OCI-LY1 (cell line): Measurements from ENCODE around the gene USP8.

ENCODE experiments used
- H2AFZ ChIP-seq: fragments of 200-600 bp; sonication (generic), shearing (Covaris generic); 2 replicates; pipeline ENCODE4 v1.6.0; 2014; ENCODE audit warnings: antibody characterized with exemption, mild to moderate bottlenecking, low read length
- H3F3A ChIP-seq: fragments of 200-600 bp; sonication (generic), shearing (Covaris generic); 2 replicates; pipeline ENCODE4 v1.6.0; 2014; ENCODE audit warnings: mild to moderate bottlenecking, antibody characterized with exemption, low read length, moderate library complexity; ENCODE audit not compliant: insufficient read depth
- H3K27ac ChIP-seq: fragments of 200-600 bp; sonication (generic); 2 replicates; pipeline ENCODE4 v1.5.1; 2014; ENCODE audit warnings: low read length, mixed run types, mild to moderate bottlenecking, low read depth; ENCODE audit not compliant: poor library complexity, severe bottlenecking
- H3K27me3 ChIP-seq: fragments of 200-600 bp; sonication (generic); 2 replicates; pipeline ENCODE4 v1.6.0; 2014; ENCODE audit warnings: antibody characterized with exemption, mild to moderate bottlenecking, low read length, moderate library complexity; ENCODE audit not compliant: insufficient read depth
- H3K36me3 ChIP-seq: fragments of 200-600 bp; sonication (generic); 2 replicates; pipeline ENCODE4 v1.6.1; 2014; ENCODE audit warnings: mild to moderate bottlenecking, antibody characterized with exemption, low read length, moderate library complexity, mixed read lengths; ENCODE audit not compliant: insufficient read depth
- H3K4me1 ChIP-seq: fragments of 200-600 bp; sonication (generic); 2 replicates; pipeline ENCODE4 v1.5.1; 2014; ENCODE audit warnings: mild to moderate bottlenecking, low read length, moderate library complexity; ENCODE audit not compliant: insufficient read depth, severe bottlenecking
- H3K4me2 ChIP-seq: fragments of 200-600 bp; sonication (generic), shearing (Covaris generic); 2 replicates; pipeline ENCODE4 v1.6.1; 2014; ENCODE audit warnings: low read length
- H3K4me3 ChIP-seq: fragments of 200-600 bp; sonication (generic); 2 replicates; pipeline ENCODE4 v1.5.1; 2014; ENCODE audit warnings: low read length, low read depth, mild to moderate bottlenecking, mixed read lengths; ENCODE audit not compliant: poor library complexity, severe bottlenecking
- H3K79me2 ChIP-seq: fragments of 200-600 bp; shearing (Covaris generic); 2 replicates; pipeline ENCODE4 v1.6.1; 2016; ENCODE audit warnings: mixed run types, low read length, mixed read lengths; ENCODE audit not compliant: insufficient read depth
- H3K9ac ChIP-seq: fragments of 200-600 bp; sonication (generic), shearing (Covaris generic); 2 replicates; pipeline ENCODE4 v1.6.1; 2014; ENCODE audit warnings: mild to moderate bottlenecking, low read length, mixed read lengths
- H3K9me2 ChIP-seq: fragments of 200-600 bp; sonication (generic), shearing (Covaris generic); 2 replicates; pipeline ENCODE4 v1.6.1; 2014; ENCODE audit warnings: low read depth, mild to moderate bottlenecking, low read length, mixed read lengths
- H3K9me3 ChIP-seq: fragments of 200-600 bp; shearing (Covaris generic); 2 replicates; pipeline ENCODE4 v1.6.1; 2014; ENCODE audit warnings: low read length, mixed read lengths
- H4K20me1 ChIP-seq: fragments of 200-600 bp; sonication (generic), shearing (Covaris generic); 2 replicates; pipeline ENCODE4 v1.6.0; 2016; ENCODE audit warnings: mild to moderate bottlenecking, low read length; ENCODE audit not compliant: insufficient read depth
- EZH2 ChIP-seq: fragments of 200-600 bp; sonication (generic), shearing (Covaris generic); IDR thresholded peaks from 2 replicates; pipeline ENCODE4 v1.8.0; 2017; ENCODE audit warnings: borderline replicate concordance, mixed run types, mild to moderate bottlenecking, antibody characterized with exemption, low read length, moderate library complexity, mixed read lengths
- TF ChIP-seq, protein P1 (sequence below): fragments of 200-600 bp; sonication (generic), shearing (Covaris generic); IDR thresholded peaks from 2 replicates; pipeline ENCODE4 v1.5.1; 2017; ENCODE audit warnings: mild to moderate bottlenecking, antibody characterized with exemption, low read length, moderate library complexity, mixed read lengths

Gene USP8

DNA sequence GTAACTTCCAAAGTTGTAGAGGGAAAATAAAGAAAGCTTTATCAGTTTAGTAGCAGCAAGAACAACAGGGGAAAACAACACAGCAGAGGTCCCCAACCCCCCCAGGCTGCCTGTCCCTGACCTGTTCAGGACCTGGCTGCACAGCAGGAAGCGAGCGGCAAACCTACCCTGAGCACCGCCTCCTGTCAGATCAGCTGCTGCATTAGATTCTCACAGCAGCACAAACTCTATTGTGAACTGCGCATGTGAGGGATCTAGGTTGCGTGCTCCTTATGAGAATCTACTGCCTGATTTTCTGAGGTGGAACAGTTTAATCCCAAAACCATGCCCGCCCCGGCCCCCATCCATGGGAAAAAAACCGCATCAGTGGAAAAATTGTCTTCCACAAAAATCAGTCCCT, 81.9 kb downstream of the USP8 start:
- Histone ChIP-seq H3K79me2 (no peaks in the 10 kb centered on the region), H3K4me1 (no peaks in the 10 kb centered on the region), H3K9me2 (no peaks in the 10 kb centered on the region), H3K4me3 (no peak overlapping the region), H3K4me2 (no peak overlapping the region), H2AFZ (no peak overlapping the region), H3K36me3 (peaks cover 13% of the 10 kb centered on the region), H3K27me3 (no peaks in the 10 kb centered on the region), H3K9me3 (no peaks in the 10 kb centered on the region), H3K27ac (no peak overlapping the region), H3F3A (no peaks in the 10 kb centered on the region), H4K20me1 (no peaks in the 10 kb centered on the region), H3K9ac (no peak overlapping the region)
- TF ChIP-seq EZH2: no peak
- TF ChIP-seq, protein P1, sequence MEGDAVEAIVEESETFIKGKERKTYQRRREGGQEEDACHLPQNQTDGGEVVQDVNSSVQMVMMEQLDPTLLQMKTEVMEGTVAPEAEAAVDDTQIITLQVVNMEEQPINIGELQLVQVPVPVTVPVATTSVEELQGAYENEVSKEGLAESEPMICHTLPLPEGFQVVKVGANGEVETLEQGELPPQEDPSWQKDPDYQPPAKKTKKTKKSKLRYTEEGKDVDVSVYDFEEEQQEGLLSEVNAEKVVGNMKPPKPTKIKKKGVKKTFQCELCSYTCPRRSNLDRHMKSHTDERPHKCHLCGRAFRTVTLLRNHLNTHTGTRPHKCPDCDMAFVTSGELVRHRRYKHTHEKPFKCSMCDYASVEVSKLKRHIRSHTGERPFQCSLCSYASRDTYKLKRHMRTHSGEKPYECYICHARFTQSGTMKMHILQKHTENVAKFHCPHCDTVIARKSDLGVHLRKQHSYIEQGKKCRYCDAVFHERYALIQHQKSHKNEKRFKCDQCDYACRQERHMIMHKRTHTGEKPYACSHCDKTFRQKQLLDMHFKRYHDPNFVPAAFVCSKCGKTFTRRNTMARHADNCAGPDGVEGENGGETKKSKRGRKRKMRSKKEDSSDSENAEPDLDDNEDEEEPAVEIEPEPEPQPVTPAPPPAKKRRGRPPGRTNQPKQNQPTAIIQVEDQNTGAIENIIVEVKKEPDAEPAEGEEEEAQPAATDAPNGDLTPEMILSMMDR: no peak

DNA sequence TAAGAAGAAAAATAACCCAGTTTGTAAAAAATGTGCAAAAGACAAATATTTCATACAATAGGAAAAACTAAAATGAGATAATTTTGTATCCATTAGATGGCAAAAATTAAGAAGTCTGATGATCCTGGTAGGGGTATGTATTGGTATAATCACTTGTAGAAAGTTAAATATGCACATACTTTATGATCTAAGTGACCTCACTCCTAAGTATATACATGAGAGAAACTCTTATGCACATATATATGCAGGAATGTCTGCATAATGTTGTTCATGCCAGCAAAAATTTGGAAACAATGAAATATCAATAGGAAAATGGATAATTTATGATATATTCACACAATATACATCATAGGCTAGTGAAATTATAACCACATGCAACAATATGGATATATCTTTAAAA, 88.8 kb downstream of the USP8 start:
- no peak overlapping the region for H3K9ac ChIP-seq
- no peaks in the 10 kb centered on the region for H3K9me2 ChIP-seq
- H3F3A ChIP-seq: no peaks in the 10 kb centered on the region
- H3K4me2 ChIP-seq: no peak overlapping the region
- no peaks in the 10 kb centered on the region for H3K27me3 ChIP-seq
- H3K27ac ChIP-seq: no peak overlapping the region
- no peaks in the 10 kb centered on the region for H4K20me1 ChIP-seq
- H2AFZ ChIP-seq: no peak overlapping the region
- H3K79me2 ChIP-seq: no peaks in the 10 kb centered on the region
- H3K4me1 ChIP-seq: no peaks in the 10 kb centered on the region
- H3K4me3 ChIP-seq: no peak overlapping the region
- 0 out of 2 replicates have a peak, but pooled peaks cover 4% of the 10 kb centered on the region for H3K9me3 ChIP-seq
- TF ChIP-seq, protein P1: no peak
- no peak for TF ChIP-seq EZH2
- H3K36me3 ChIP-seq: no peaks in the 10 kb centered on the region

DNA sequence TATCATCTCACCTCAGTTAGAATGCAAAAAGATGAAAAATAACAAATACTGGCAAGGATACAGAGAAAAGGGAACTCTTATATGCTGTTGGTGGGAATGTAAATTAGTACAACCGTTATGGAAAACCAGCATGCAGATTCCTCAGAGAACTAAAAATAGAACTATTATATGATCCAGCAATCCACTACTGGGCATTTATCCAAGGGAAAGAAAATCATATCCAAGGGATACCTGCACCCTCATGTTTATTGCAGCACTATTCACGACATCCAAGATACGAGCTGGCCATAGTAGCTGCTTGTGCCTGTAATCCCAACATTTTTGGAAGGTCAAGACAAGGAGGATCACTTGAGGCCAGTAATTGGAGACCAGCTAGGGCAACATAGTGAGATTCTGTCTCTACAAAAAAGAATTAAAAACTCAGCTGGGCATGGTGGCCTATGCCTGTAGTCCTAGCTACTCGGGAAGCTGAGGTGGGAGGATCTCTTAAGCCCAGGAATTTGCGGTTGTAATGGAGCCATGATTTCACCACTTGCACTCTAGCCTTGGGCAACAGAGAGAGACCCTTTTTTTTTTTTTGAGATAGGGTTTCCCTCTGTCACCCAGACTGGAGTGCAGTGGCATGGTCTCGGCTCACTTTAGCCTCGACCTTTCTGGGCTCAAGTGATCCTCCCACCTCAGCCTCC, 95.7 kb downstream of the USP8 start:
- Histone ChIP-seq H3K4me2 (no peak overlapping the region), H3K9me2 (no peaks in the 10 kb centered on the region), H3K27me3 (no peaks in the 10 kb centered on the region), H3K27ac (no peak overlapping the region), H2AFZ (no peak overlapping the region), H3K4me3 (no peak overlapping the region), H3K79me2 (no peaks in the 10 kb centered on the region), H3K9me3 (0 out of 2 replicates have a peak, but pooled peaks cover 4% of the 10 kb centered on the region), H3K4me1 (no peaks in the 10 kb centered on the region), H3K36me3 (no peaks in the 10 kb centered on the region), H3F3A (no peaks in the 10 kb centered on the region), H4K20me1 (no peaks in the 10 kb centered on the region), H3K9ac (no peak overlapping the region)
- TF ChIP-seq, protein P1: no peak
- no peak for TF ChIP-seq EZH2
